EH (cell line): ENCODE results near the gene LST1.

Source experiments
- DNase-seq: peaks from one replicate; pipeline ENCODE4 v3.0.0-alpha.2; 2015; ENCODE audit warnings: low read depth

The LST1 gene

GRCh38 chr6:31586008-31586407 is at the start of gene LST1:
Gene LST1, plus strand, starts transcription at chr6:31586277. Its CDS starts 1,023 bp downstream, at chr6:31587300.
- peak; percentile 13 for DNase-seq

GRCh38 chr6:31538805-31539400 is 47.2 kb upstream of the LST1 start:
- no peak for DNase-seq

GRCh38 chr6:31540640-31541039 is 45.4 kb upstream of the LST1 start:
- DNase-seq: no peak

- DNase-seq: peak; percentile 65
Measured at GRCh38 chr6:31541059-31541657, 44.9 kb upstream of the LST1 start.

DNA sequence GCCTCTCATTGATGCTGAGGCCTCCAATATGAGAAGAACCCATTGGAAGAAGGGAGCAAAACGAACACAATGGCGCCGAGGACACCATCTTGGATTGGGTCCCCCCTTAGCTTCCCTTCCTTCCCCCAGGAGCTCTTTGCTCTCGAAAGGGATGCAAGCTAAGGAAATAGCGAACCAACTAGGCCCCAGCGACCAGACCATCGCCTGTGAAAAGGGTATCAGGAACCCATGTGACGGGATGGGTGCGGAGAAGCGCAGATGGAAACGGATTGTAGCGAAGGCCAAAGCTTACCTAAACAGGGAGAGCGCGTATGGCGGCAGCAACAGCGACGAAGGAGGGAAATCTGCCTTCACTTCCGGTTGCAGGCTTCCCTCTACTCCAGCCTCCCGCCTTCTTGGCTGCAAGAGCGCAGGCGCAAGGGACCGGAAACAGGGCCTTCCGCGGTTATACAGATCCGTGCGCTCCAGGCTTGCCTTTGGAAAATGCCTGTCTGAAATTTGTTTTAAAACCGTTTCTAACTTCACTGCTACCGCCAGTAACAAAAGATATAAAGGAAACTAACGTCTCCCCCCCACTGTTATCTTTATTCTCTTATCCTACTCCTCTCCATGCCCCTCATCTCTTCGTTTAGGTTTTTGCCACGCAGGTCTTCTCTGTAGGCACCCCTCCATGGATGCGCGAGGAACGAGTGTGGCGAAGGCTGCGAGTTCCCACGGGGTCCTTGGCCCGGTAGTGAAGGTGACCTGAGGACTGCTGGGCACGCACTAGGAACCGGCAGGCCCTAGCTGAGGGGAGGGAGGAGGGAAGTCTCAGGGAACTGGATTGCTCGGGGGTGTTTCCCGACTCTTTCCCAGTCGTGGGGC is 44.2 kb upstream of the LST1 start, which contains the start of gene DDX39B:
Gene DDX39B, minus strand, starts transcription at position 346 of the 864 bp plus-strand sequence. CDS start 1,471 bp downstream, outside the sequence.
- DNase-seq: peak; percentile 98

- no peak for DNase-seq
Measured at GRCh38 chr6:31543639-31544038, 42.4 kb upstream of the LST1 start.

- no peak for DNase-seq
Measured at GRCh38 chr6:31544676-31545075, 41.4 kb upstream of the LST1 start.

DNA sequence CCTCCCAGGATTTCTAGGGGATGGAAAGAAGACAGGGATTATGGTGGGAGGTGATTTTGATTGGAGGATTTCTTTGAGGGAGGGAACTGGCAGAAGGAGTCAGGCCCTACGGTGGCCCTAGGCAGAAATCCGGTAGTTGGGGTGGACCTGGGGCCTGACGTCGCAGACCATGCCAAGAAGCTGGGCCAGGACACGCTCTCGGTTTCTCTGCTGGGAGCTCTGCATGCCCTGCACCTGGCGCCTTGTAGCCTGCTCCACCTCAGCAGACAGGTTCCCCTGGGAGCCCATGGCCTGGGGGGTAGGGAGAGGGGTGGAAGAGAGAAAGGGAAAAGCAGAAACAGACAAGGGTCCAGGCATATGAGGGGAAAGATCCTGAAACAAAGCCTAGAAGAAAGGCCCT is 40.8 kb upstream of the LST1 start:
- no peak for DNase-seq

- DNase-seq: peak; percentile 93
Measured at GRCh38 chr6:31546339-31546957, 39.6 kb upstream of the LST1 start, which contains the start of gene ATP6V1G2. Gene ATP6V1G2, minus strand, starts transcription at chr6:31546608. Its CDS starts 49 bp downstream, at chr6:31546559.

DNA sequence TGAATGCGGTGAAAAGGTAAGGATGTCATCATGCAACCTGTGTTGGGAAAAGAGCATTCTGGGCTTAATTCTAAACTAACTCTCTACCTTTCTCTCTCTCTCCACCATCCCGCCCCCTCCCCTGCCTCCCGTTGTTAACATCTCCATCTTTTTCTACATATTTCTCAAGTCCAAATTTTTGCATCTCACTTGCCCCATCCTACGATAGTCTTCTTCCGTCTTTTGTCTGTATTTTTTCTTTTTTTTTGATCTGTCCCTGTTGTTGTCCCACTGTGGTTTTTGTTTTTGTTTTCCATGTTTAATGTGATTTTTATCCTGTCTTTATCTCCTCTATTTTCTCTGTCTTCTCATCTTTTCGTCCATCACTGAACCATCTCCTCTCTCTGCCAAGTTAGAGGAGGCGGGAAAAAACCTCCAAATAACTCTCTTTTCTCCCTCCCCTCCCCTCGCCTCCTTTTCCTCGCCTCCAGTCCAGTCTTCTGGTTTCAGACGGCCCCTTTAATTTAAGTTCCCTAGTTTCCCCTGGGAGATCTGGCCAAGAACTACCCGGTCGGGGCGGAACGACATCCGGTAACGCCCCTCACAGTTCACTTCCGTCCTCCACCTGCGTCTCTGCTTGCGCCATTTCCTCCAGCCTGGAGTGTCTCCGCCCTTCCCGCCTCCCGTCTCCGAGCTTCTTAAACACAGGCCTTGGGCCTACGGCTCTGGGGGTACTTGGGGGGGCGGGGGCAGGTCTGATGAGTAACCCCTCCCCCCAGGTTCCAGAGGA is 38.9 kb upstream of the LST1 start, which contains the start of gene NFKBIL1:
Gene NFKBIL1, plus strand, starts transcription at position 651 of the 769 bp plus-strand sequence. Its CDS starts 87 bp downstream, at position 738.
- DNase-seq: peak; percentile 98

DNA sequence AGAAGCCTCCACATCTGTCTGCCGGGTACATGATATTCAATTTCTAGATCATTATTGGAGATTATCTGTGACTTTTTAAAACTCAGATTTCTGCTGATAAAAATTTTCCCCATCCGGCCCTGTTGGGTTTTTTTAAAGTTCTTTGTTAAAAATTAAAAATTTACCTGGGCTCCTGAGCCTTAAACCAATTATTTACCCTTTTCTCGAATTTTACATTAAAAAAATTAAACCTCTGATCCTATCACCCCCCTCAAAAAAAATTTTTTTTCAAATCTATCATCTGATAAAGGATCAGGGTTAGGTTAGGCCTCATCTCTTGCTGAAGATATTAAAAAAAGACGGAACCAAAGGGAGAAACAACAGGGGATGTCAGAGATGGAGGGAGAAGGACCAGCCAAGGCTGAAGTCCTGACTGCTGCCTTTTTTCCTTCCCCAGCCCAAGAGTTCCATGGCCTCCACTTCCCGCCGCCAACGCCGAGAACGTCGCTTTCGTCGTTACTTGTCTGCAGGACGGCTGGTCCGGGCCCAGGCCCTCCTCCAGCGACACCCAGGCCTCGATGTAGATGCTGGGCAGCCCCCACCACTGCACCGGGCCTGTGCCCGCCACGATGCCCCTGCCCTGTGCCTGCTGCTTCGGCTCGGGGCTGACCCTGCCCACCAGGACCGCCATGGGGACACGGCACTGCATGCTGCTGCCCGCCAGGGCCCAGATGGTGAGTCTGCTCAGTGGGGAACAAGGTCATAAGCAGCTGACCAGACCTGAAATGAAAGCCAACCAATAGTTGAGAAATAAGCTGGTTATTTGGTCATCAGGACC is 38.1 kb upstream of the LST1 start:
- no peak for DNase-seq

DNA sequence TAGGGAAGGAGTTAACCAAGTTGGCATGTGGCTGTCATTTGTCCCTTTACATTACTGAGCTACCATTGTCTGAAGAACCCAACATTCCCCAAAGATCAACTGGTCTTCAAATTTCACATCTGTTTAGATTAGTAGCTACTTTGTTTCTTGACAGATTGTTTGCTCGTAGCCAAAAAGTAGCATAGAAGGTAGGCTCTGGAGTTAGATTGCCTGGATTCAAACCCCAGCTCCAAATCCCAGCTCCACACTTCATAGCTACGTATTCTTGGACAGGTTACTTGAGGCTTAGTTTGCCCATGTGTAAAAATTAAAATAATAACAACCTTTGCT is 37.6 kb upstream of the LST1 start:
- no peak for DNase-seq

DNA sequence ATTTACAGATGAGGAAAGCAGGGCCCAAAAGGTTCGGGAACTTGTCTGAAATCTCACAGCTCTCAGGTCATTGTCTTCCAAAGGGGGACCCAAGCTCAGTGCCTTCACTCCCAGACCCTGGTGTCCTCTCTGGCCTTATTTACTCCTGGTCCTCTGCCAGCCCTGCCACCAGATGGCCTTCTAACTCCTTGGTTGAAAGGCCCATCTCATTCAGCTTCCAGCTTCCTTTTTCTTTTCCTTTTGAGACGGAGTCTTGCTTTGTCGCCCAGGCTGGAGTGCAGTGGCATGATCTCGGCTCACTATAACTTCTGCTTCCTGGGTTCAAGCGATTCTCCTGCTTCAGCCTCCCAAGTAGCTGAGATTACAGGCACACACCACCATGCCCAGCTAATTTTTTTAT is 34.7 kb upstream of the LST1 start:
- peak; percentile 74 for DNase-seq

DNA sequence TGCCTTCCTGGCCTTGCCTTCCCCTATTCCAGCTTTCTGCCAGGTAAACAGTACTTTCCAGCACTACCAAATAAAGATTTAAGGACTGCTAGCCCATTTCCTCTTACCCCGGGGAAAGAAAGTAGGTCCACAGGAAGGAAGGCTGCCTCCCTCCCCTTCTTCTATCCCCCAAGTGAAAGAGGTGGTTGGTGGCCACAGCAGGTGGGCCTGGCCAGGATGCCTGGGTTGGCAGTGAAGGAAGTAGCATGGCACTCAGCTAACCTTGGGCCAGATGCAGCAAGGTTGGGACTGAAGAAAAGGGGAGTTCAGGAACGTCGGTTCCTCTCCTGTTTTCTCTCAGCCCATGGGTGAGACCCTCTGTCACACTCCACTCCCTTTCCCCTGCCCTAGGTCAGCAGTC is 29.8 kb upstream of the LST1 start:
- no peak for DNase-seq

DNA sequence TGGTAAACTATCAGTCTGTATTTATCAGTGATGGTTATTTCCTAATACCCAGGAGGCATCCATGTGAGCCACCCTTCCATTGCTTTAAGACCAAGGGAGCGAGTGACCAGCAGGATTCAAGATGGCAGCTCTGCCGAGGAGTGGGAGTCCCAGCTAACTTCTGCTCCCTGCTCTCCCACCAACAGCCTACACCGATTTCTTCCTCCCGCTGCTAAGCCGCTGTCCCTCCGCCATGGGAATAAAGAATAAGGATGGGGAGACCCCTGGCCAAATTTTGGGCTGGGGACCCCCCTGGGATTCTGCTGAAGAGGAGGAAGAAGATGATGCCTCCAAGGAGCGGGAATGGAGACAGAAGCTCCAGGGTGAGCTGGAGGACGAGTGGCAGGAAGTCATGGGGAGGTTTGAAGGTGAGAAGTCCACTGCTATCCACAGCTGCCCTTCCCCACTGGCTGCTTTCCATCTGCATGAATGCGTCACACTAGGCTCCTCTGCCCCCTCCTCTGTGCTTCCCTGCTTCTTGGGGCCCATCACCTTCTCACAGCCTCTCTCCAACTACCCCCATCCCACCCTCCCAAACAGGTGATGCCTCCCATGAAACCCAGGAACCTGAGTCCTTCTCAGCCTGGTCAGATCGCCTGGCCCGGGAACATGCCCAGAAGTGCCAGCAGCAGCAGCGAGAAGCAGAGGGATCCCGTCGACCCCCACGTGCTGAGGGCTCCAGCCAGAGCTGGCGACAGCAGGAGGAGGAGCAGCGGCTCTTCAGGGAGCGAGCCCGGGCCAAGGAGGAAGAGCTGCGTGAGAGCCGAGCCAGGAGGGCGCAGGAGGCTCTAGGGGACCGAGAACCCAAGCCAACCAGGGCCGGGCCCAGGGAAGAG is 28.4 kb upstream of the LST1 start:
- DNase-seq: no peak

DNA sequence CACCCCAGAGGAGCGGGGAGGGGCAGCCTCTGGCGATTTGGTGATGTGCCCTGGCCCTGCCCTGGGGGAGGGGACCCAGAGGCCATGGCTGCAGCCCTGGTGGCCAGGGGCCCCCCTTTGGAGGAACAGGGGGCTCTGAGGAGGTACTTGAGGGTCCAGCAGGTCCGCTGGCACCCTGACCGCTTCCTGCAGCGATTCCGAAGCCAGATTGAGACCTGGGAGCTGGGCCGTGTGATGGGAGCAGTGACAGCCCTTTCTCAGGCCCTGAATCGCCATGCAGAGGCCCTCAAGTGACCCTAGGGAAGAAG is 27.8 kb upstream of the LST1 start:
- no peak for DNase-seq

- DNase-seq: peak; percentile 65
Measured at GRCh38 chr6:31558631-31559500, 27.2 kb upstream of the LST1 start.

DNA sequence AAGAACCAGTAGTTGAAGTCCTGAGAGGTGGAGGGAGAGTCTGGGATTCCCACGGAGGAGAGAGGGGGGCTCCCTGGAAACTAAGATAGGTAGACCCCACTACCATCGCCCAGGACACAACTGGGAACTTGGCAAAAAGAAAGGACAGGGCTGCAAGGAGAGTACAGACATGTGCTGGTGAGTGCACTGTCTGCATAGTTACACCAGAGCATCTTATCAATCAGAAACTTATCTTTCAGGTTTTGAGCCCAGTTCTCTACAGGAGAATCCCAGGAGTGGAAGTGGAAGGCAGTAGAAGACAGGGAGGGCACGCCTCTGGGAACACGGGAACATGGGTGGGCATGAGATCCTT is 26.5 kb upstream of the LST1 start:
- no peak for DNase-seq
